ENCODE measurements around the gene FAM185A.
"Not testable (repeated sequence)": the region's sequence is repeated elsewhere in the genome, so short reads cannot be mapped to it uniquely, and the experiment has no call there.

DNA sequence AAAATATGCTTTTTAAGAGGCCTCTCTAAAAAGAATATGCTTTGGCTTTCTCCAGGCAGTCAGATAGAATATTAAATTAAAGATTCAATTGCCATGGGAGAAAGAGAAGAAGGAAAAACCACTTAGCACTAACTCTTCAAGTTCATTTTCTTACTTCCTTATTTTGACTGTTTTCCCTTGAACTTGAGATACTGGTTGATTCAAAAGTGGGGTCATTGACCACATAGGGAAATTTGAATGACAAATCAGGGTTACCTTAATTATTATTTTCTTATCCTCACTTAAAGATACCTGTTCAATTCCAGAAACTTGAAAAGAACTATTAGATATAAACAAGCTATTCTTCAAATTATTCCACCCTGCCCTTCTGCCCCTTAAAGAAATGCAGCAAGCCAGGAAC lies 27.4 kb downstream of the FAM185A start:
- not testable (repeated sequence) for TF ChIP-seq EZH2 (IDR thresholded peaks at IDR 0.05; ENCODE audit: insufficient read depth, poor library complexity, severe bottlenecking); EZH2phosphoT487 (IDR thresholded peaks at IDR 0.05; ENCODE audit: insufficient read depth, low read depth)
